ENCODE measurements around the gene SH3D21. TPM values are rescaled to one million over a fixed set of nuclear protein-coding genes. Genes with fewer than 3 reads are reported as not detected.

SH3D21 gene
- total RNA-seq, 1 experiment from 2014 or later: 3.3 TPM

DNA sequence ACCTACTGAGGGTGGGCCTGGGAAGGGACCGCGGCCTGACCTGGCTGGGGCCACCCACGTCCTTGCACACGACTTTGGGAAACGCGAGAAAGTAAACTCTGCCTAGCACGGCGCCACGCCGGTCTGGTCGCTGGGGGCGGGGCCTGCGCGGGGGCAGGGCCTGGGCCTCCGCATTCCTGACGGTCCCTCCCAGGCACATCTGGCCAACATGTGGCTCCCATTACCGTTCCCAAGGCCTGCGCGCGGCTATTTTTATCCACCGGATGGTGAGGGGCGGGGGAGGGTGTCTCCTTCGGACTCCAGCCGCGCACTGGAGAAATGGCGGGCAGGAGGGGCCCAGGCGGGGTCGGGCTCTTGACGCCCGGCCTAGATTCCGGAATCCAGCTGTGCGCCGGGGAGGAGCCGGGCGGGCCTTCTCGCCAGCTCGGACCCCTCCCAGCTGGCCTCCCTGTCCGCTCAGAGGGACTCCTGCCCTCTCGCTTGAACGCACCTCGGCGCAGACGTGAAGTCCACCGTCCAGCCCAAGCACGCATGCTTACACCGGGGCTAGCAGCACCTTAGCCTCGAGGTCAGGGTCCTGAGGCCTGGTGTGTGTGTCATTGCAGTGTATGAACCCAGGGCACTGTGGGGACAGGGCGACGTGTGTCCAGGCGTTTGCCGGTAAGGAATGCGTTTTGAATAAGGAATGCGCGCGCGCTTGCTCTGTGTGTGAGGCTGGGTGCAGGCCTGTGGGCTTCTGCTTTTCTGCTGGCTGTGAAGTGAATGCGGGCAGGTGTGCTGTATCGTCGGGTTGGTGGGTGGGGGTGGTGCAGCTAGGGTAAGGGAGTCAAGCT is 15.2 kb downstream of the SH3D21 start:
- DNase-seq (ENCODE audit: unreplicated experiment): no peak
- intact Hi-C loops (cut with micrococcal nuclease): loop anchor here (10.0 kb wide), 1 partner anchor 1393 kb away; no protein-coding TSS in a partner anchor
- Mint-ChIP-seq H3K4me3 (ENCODE audit: unreplicated experiment) (no peak overlapping the region), H3K4me1 (ENCODE audit: insufficient read depth, unreplicated experiment) (peaks cover 2% of the 10 kb centered on the region), H3K9me3 (ENCODE audit: unreplicated experiment) (no peaks in the 10 kb centered on the region), H3K27ac (ENCODE audit: low read depth, unreplicated experiment) (peak overlapping the region; percentile 63), H3K27me3 (ENCODE audit: insufficient read depth, unreplicated experiment) (no peaks in the 10 kb centered on the region), H3K36me3 (ENCODE audit: insufficient read depth, unreplicated experiment) (peaks cover 2% of the 10 kb centered on the region)
- POLR2A ChIA-PET: interaction anchor here (0.6 kb wide), 1 partner anchor 53 kb away, joined by 3 read pairs; no protein-coding TSS in a partner anchor
- TF ChIP-seq, protein P1, sequence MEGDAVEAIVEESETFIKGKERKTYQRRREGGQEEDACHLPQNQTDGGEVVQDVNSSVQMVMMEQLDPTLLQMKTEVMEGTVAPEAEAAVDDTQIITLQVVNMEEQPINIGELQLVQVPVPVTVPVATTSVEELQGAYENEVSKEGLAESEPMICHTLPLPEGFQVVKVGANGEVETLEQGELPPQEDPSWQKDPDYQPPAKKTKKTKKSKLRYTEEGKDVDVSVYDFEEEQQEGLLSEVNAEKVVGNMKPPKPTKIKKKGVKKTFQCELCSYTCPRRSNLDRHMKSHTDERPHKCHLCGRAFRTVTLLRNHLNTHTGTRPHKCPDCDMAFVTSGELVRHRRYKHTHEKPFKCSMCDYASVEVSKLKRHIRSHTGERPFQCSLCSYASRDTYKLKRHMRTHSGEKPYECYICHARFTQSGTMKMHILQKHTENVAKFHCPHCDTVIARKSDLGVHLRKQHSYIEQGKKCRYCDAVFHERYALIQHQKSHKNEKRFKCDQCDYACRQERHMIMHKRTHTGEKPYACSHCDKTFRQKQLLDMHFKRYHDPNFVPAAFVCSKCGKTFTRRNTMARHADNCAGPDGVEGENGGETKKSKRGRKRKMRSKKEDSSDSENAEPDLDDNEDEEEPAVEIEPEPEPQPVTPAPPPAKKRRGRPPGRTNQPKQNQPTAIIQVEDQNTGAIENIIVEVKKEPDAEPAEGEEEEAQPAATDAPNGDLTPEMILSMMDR (IDR thresholded peaks at IDR 0.05; ENCODE audit: unreplicated experiment): no peak
- no TSS peak for BruUV-seq (replicated peaks)
- CTCF ChIA-PET: interaction anchor here (0.8 kb wide), 1 partner anchor 65 kb away, joined by 5 read pairs; no protein-coding TSS in a partner anchor

DNA sequence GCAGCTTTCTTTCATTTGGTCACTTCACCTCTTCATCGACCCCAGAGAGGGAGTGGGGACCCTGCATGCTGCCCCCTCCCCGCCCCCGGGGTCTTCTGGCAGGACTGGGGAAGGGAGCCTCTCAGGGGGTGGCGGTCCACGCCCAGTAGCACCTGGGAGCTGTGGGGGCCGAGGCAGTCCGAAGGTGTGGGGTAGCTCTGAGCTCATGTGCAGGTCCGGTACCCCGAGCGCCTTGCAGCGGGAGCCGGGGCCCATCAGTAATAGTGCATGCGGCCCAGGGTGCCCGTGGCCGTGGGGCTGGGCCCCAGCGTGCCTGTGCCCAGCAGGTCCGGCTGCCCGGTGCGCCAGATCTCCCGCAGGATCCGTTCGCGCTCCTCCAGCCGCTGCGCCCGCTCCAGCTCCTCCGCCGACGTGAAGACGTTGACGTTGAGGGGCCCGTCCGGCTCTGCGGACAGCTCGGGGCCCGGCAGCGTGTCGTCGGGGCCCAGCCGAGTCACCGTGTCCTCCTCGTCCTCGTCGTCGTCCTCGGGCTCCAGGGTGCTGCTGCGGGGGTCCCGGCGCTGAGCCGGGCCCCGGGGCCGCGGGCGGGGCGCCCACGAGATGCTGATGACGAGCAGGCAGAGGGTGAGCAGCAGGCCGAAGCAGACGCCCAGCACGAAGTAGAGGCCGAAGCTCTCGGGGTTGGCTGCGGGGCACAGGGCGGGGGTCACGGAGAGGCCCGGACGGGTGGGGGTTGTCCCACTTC is 16.0 kb downstream of the SH3D21 start:
- Mint-ChIP-seq H3K9me3 (ENCODE audit: unreplicated experiment) (no peaks in the 10 kb centered on the region), H3K27ac (ENCODE audit: low read depth, unreplicated experiment) (no peak overlapping the region), H3K36me3 (ENCODE audit: insufficient read depth, unreplicated experiment) (no peaks in the 10 kb centered on the region), H3K4me3 (ENCODE audit: unreplicated experiment) (no peak overlapping the region), H3K4me1 (ENCODE audit: insufficient read depth, unreplicated experiment) (peaks cover 10% of the 10 kb centered on the region), H3K27me3 (ENCODE audit: insufficient read depth, unreplicated experiment) (no peaks in the 10 kb centered on the region)
- intact Hi-C loops (cut with micrococcal nuclease): loop anchor here (10.0 kb wide), 1 partner anchor 1393 kb away; no protein-coding TSS in a partner anchor
- no peak for DNase-seq (ENCODE audit: unreplicated experiment)
- CTCF ChIA-PET: interaction anchor here (1.9 kb wide), 1 partner anchor 46 kb away, joined by 16 read pairs; no protein-coding TSS in a partner anchor
- POLR2A ChIA-PET: interaction anchor here (0.6 to 1.4 kb wide), 3 partner anchors 9 to 54 kb away, joined by 3 to 5 read pairs (median 4); no protein-coding TSS in a partner anchor
- TF ChIP-seq, protein P1 (IDR thresholded peaks at IDR 0.05; ENCODE audit: unreplicated experiment): no peak
- no TSS peak for BruUV-seq (replicated peaks)

DNA sequence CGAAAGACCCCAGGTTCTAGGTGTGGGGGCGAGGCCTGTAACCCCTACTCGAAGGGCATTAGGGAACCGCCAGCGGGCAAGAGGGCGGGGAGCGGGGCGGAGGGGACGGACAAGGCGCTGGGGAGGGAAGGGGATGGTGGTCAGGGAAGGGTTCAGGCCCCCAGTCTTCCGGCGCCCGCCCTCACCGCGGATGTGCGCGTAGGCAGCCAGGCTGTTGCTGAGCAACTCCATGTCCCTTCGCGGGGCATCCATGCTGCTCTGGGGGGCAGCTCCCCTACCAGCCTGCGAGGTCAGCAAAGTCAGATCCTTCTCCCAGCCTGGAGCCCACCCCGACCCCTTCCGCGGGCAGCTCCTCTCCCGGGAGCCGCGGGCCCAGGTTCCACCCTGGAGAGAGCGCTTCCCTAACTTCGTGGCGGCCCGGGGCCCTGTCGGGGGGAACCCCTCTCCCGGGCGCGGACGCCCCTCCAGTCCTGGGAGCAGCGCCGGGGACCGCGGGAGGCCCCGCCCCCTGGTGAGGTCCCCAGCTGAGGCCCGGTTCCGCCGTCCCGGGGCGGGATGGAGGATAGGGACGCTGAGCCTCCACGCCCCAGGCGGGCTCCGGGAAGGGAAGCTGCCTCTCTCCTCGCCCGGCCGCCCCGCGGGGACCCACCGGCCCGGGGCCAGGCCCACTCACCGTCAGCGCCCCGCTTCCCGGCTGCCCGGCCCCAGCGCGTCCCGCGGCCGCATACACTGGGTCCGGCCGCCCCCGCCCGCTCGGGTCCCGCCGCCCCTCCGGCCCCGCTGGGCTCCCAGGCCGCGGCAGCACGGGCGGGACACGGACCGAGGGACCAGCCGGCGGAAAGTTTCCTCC is 16.8 kb downstream of the SH3D21 start:
- H3K9me3 Mint-ChIP-seq (ENCODE audit: unreplicated experiment): no peaks in the 10 kb centered on the region
- no peaks in the 10 kb centered on the region for H3K27me3 Mint-ChIP-seq (ENCODE audit: insufficient read depth, unreplicated experiment)
- no peak for DNase-seq (ENCODE audit: unreplicated experiment)
- TF ChIP-seq, protein P1 (IDR thresholded peaks at IDR 0.05; ENCODE audit: unreplicated experiment): no peak
- H3K4me3 Mint-ChIP-seq (ENCODE audit: unreplicated experiment): no peak overlapping the region
- CTCF ChIA-PET: interaction anchor here (0.5 to 1.9 kb wide), 3 partner anchors 45 to 236 kb away, joined by 3 to 16 read pairs (median 4); no protein-coding TSS in a partner anchor
- intact Hi-C loops (cut with micrococcal nuclease): loop anchor here (10.0 kb wide), 1 partner anchor 1392 kb away; no protein-coding TSS in a partner anchor
- BruUV-seq (replicated peaks): no TSS peak
- peaks cover 4% of the 10 kb centered on the region for H3K36me3 Mint-ChIP-seq (ENCODE audit: insufficient read depth, unreplicated experiment)
- H3K4me1 Mint-ChIP-seq (ENCODE audit: insufficient read depth, unreplicated experiment): peaks cover 18% of the 10 kb centered on the region
- no peak overlapping the region for H3K27ac Mint-ChIP-seq (ENCODE audit: low read depth, unreplicated experiment)
- POLR2A ChIA-PET: interaction anchor here (0.5 to 1.7 kb wide), 5 partner anchors 10 to 100 kb away, joined by 3 to 12 read pairs (median 5); partner anchors contain the start of gene SH3D21

Data from MCF 10A (cell line).